ENCODE data around the gene NAA35. TPM values are rescaled to one million over a fixed set of nuclear protein-coding genes. Genes with fewer than 3 reads are reported as not detected.

NAA35 gene
- polyA plus RNA-seq, 1 of the 3 experiments (the other 2 are of a cell fraction): 9.0 TPM

DNA sequence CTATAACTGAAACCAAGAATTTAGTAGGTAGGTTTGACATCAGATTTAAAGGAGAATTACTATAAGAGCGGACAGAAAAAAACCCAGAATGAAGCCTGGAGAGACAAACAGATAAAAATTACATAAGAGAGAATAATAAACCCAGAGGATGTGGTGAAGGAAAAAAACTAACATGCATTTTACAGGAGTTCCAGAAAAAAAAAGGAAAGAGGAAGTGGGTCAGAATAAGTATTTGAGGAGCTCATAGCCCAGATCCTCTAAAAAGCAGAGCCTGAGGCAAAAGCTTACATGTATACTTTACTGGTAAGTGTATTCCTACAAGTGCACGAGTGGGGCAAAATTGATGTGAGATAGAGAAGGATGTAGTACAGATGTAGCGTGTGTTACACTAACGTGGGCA lies 43.1 kb upstream of the NAA35 start (continued):
- TF ChIP-seq MEF2A (IDR thresholded peaks at IDR 0.05; ENCODE audit: borderline replicate concordance, low read depth) (no peak), TEAD4 (IDR thresholded peaks at IDR 0.05; ENCODE audit: borderline replicate concordance, insufficient read depth) (no peak), EZH2phosphoT487 (IDR thresholded peaks at IDR 0.05; ENCODE audit: borderline replicate concordance, low read depth) (no peak), TCF12 (IDR thresholded peaks at IDR 0.05) (no peak)

DNA sequence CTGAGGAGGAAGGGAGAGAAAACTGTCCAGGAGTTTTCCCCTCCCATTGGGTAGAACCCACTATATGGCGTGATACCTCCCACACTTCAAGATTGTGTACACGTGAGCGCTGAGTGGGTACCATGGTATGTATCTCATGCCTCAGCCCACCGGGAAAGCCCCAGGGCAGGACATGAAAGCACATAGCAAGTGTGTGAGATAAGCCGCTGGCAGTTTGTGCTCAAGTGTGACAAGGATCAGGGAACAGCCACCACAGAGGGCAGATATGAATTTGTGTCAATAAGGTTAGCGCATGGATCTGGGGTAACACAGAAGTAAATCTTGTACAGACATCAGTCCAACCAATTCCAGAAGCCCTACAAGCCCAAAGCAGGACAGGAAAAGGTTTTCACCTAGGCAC lies 42.6 kb upstream of the NAA35 start:
- H3K79me2 ChIP-seq (ENCODE audit: insufficient read depth): no peaks in the 10 kb centered on the region
- WGBS (ENCODE audit: low lambda C conversion rate): 68% methylated on average over 6 of the region's 6 CpGs
- H3K9me3 ChIP-seq: no peaks in the 10 kb centered on the region

DNA sequence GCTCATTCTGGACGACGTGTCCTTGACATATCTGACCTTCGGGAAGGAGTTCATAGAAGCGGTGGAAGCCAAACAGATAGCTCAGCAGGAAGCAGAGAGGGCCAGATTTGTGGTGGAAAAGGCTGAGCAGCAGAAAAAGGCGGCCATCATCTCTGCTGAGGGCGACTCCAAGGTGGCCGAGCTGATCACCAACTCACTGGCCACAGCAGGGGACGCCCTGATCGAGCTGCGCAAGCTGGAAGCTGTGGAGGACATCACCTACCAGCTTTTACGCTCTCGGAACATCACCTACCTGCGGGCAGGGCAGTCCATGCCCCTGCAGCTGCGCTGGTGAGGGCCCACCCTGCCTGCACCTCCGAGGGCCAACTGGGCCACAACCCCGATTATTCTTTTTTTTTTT lies 41.6 kb upstream of the NAA35 start:
- no peaks in the 10 kb centered on the region for H3K9me3 ChIP-seq
- H3K4me1 ChIP-seq (ENCODE audit: control insufficient read depth in 1 of 2, insufficient read depth in 2 of 2, low read depth in 1 of 2, low read length in 1 of 2): no peaks in the 10 kb centered on the region
- DNase-seq: no peak
- H3K4me2 ChIP-seq: no peak overlapping the region
- H3K79me2 ChIP-seq (ENCODE audit: insufficient read depth): no peaks in the 10 kb centered on the region
- TF ChIP-seq, protein P1, sequence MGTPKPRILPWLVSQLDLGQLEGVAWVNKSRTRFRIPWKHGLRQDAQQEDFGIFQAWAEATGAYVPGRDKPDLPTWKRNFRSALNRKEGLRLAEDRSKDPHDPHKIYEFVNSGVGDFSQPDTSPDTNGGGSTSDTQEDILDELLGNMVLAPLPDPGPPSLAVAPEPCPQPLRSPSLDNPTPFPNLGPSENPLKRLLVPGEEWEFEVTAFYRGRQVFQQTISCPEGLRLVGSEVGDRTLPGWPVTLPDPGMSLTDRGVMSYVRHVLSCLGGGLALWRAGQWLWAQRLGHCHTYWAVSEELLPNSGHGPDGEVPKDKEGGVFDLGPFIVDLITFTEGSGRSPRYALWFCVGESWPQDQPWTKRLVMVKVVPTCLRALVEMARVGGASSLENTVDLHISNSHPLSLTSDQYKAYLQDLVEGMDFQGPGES (IDR thresholded peaks at IDR 0.05; ENCODE audit: low read depth, low read length): no peak
- TF ChIP-seq YY1 (IDR thresholded peaks at IDR 0.05; ENCODE audit: low read depth): no peak
- TF ChIP-seq, protein P2, sequence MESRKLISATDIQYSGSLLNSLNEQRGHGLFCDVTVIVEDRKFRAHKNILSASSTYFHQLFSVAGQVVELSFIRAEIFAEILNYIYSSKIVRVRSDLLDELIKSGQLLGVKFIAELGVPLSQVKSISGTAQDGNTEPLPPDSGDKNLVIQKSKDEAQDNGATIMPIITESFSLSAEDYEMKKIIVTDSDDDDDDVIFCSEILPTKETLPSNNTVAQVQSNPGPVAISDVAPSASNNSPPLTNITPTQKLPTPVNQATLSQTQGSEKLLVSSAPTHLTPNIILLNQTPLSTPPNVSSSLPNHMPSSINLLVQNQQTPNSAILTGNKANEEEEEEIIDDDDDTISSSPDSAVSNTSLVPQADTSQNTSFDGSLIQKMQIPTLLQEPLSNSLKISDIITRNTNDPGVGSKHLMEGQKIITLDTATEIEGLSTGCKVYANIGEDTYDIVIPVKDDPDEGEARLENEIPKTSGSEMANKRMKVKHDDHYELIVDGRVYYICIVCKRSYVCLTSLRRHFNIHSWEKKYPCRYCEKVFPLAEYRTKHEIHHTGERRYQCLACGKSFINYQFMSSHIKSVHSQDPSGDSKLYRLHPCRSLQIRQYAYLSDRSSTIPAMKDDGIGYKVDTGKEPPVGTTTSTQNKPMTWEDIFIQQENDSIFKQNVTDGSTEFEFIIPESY (IDR thresholded peaks at IDR 0.05; ENCODE audit: borderline replicate concordance, low read depth): no peak
- TF ChIP-seq CHD2 (IDR thresholded peaks at IDR 0.05; ENCODE audit: low read length, partially characterized antibody): no peak
- no peak for TF ChIP-seq EZH2phosphoT487 (IDR thresholded peaks at IDR 0.05; ENCODE audit: borderline replicate concordance, low read depth)
- no peak for TF ChIP-seq RAD21 (IDR thresholded peaks at IDR 0.05; ENCODE audit: low read length)
- TF ChIP-seq NFIC (IDR thresholded peaks at IDR 0.05; ENCODE audit: borderline replicate concordance): no peak
- no peak for TF ChIP-seq GABPA (IDR thresholded peaks at IDR 0.05; ENCODE audit: low read depth)
- no peak for TF ChIP-seq TAF1 (IDR thresholded peaks at IDR 0.05; ENCODE audit: borderline replicate concordance, low read depth, low read length)
- TF ChIP-seq JUND (IDR thresholded peaks at IDR 0.05): no peak
- no peak for TF ChIP-seq FOXM1 (IDR thresholded peaks at IDR 0.05; ENCODE audit: low read depth)
- no peaks in the 10 kb centered on the region for H3F3A ChIP-seq (replicated peaks; ENCODE audit: insufficient read depth)
- H3K27ac ChIP-seq (ENCODE audit: low read depth in 2 of 2, low read length in 1 of 2): no peak overlapping the region
- no peaks in the 10 kb centered on the region for H3K27me3 ChIP-seq (ENCODE audit: insufficient read depth)
- ChIA-PET CTCF (interaction anchor here (0.6 to 1.1 kb wide), 5 partner anchors 9 to 1502 kb away, joined by 3 to 4 read pairs (median 3); no protein-coding TSS in a partner anchor), POLR2A (interaction anchor here (0.6 kb wide), 1 partner anchor 22 kb away, joined by 3 read pairs; no protein-coding TSS in a partner anchor)
- no peaks in the 10 kb centered on the region for H3K9me2 ChIP-seq
- H2AFZ ChIP-seq (ENCODE audit: low read depth): no peak overlapping the region
- 89% methylated on average over 10 of the region's 16 CpGs for WGBS (ENCODE audit: low lambda C conversion rate)
- no peaks in the 10 kb centered on the region for H4K20me1 ChIP-seq (ENCODE audit: insufficient read depth)
- no peak overlapping the region for H3K4me3 ChIP-seq (ENCODE audit: low read depth in 2 of 2, low read length in 1 of 2)
- no peak overlapping the region for H3K9ac ChIP-seq
- no peaks in the 10 kb centered on the region for H3K36me3 ChIP-seq (replicated peaks in 1 of 2; ENCODE audit: control insufficient read depth in 1 of 2, insufficient read depth in 2 of 2, low read length in 1 of 2)

More for the DNA sequence above, 42.6 kb upstream of the NAA35 start:
- Histone ChIP-seq H3K27me3 (ENCODE audit: insufficient read depth) (no peaks in the 10 kb centered on the region), H3K9ac (no peak overlapping the region), H3K4me2 (no peak overlapping the region), H3K36me3 (replicated peaks in 1 of 2; ENCODE audit: control insufficient read depth in 1 of 2, insufficient read depth in 2 of 2, low read length in 1 of 2) (no peaks in the 10 kb centered on the region), H3F3A (replicated peaks; ENCODE audit: insufficient read depth) (no peaks in the 10 kb centered on the region), H4K20me1 (ENCODE audit: insufficient read depth) (no peaks in the 10 kb centered on the region), H3K27ac (ENCODE audit: low read depth in 2 of 2, low read length in 1 of 2) (no peak overlapping the region), H3K9me2 (no peaks in the 10 kb centered on the region), H3K4me1 (ENCODE audit: control insufficient read depth in 1 of 2, insufficient read depth in 2 of 2, low read depth in 1 of 2, low read length in 1 of 2) (no peaks in the 10 kb centered on the region), H2AFZ (ENCODE audit: low read depth) (no peak overlapping the region), H3K4me3 (ENCODE audit: low read depth in 2 of 2, low read length in 1 of 2) (no peak overlapping the region)
- CTCF ChIA-PET: no interaction called here
- TF ChIP-seq FOXJ3 (CRISPR knock-in tag; IDR thresholded peaks at IDR 0.05) (no peak), MXI1 (IDR thresholded peaks at IDR 0.05; ENCODE audit: low read depth, low read length) (no peak), RFX5 (IDR thresholded peaks at IDR 0.05; ENCODE audit: low read length) (no peak), RCOR1 (IDR thresholded peaks at IDR 0.05; ENCODE audit: low read length) (no peak), CHD2 (IDR thresholded peaks at IDR 0.05; ENCODE audit: low read length, partially characterized antibody) (no peak), MEF2A (IDR thresholded peaks at IDR 0.05; ENCODE audit: borderline replicate concordance, low read depth) (no peak), ELF1 (IDR thresholded peaks at IDR 0.05) (no peak), SIN3A (IDR thresholded peaks at IDR 0.05; ENCODE audit: borderline replicate concordance, low read depth, low read length) (no peak), TEAD4 (IDR thresholded peaks at IDR 0.05; ENCODE audit: borderline replicate concordance, insufficient read depth) (no peak), GABPA (IDR thresholded peaks at IDR 0.05; ENCODE audit: low read depth) (no peak), NRF1 (IDR thresholded peaks at IDR 0.05; ENCODE audit: low read depth, low read length) (no peak), RXRA (IDR thresholded peaks at IDR 0.05; ENCODE audit: borderline replicate concordance, low read depth) (no peak), FOSL2 (IDR thresholded peaks at IDR 0.05; ENCODE audit: borderline replicate concordance, low read depth) (no peak), SMC3 (IDR thresholded peaks at IDR 0.05; ENCODE audit: low read depth, low read length) (no peak)
- TF ChIP-seq, protein P3, sequence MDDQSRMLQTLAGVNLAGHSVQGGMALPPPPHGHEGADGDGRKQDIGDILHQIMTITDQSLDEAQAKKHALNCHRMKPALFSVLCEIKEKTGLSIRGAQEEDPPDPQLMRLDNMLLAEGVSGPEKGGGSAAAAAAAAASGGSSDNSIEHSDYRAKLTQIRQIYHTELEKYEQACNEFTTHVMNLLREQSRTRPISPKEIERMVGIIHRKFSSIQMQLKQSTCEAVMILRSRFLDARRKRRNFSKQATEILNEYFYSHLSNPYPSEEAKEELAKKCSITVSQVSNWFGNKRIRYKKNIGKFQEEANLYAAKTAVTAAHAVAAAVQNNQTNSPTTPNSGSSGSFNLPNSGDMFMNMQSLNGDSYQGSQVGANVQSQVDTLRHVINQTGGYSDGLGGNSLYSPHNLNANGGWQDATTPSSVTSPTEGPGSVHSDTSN (IDR thresholded peaks at IDR 0.05): no peak
- TF ChIP-seq, protein P4, sequence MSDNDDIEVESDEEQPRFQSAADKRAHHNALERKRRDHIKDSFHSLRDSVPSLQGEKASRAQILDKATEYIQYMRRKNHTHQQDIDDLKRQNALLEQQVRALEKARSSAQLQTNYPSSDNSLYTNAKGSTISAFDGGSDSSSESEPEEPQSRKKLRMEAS (IDR thresholded peaks at IDR 0.05; ENCODE audit: low read depth): no peak
- POLR2A ChIA-PET: interaction anchor here (0.6 kb wide), 1 partner anchor 192 kb away, joined by 3 read pairs; no protein-coding TSS in a partner anchor
- DNase-seq: no peak

All from SK-N-SH (cell line).